HG03097 (cell line): ENCODE results near the gene CPLANE1.
A peak's percentile ranks its signal among the peaks of the same experiment; 100 is the strongest.
"Not testable (repeated sequence)": the region's sequence is repeated elsewhere in the genome, so short reads cannot be mapped to it uniquely, and the experiment has no call there.

ENCODE experiments used
- ATAC-seq: cut with Tn5 transposase; IDR thresholded peaks from one replicate; pipeline ENCODE4 v1.9.1; 2021; ENCODE audit not compliant: unreplicated experiment, low FRiP score

CPLANE1 gene

GRCh38 chr5:37132646-37133045 is 116.5 kb downstream of the CPLANE1 start:
- no peak for ATAC-seq

GRCh38 chr5:37121465-37121864 is 127.7 kb downstream of the CPLANE1 start:
- no peak for ATAC-seq

DNA sequence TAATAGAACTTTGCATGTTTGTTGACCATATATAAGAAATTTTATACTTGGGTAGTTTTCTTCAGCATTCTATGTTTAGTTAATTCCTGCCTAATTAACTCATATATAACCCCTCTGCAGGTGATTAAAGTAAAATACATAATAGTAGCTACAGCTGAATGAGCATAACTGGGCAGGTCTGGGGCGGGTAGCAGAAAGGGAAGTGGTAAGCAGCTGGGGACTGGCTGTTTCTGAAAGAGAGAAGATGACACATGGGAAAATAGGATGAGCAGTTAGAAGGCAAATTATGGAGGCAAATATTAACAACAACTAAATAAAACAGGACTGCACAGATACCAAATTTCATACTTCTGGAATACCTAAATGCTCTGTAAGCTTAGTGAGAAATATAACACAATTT is 128.1 kb downstream of the CPLANE1 start:
- ATAC-seq = no peak

- no peak for ATAC-seq
These were observed 128.9 kb downstream of the CPLANE1 start for GRCh38 chr5:37120270-37120669.

DNA sequence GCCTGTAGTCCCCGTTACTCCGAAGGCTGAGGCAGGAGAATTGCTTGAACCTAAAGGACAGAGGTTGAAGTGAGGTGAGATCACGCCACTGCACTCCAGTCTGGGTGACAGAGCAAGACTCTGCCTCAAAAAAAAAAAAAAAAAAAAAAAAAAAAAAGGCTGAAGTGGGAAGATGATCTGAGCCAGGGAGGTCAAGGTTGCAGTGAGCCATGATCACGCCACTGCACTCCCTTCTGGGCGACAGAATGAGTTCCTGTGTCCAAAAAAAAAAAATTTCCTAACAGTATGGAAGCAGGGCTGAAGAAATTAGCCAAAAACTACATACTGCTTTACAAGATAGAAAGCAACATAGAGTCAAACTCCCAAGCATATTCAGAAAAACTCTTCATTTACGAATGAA is 132.8 kb downstream of the CPLANE1 start:
- ATAC-seq = no peak

- ATAC-seq = peak; percentile 23
These were observed 136.7 kb downstream of the CPLANE1 start for GRCh38 chr5:37112383-37112991.

DNA sequence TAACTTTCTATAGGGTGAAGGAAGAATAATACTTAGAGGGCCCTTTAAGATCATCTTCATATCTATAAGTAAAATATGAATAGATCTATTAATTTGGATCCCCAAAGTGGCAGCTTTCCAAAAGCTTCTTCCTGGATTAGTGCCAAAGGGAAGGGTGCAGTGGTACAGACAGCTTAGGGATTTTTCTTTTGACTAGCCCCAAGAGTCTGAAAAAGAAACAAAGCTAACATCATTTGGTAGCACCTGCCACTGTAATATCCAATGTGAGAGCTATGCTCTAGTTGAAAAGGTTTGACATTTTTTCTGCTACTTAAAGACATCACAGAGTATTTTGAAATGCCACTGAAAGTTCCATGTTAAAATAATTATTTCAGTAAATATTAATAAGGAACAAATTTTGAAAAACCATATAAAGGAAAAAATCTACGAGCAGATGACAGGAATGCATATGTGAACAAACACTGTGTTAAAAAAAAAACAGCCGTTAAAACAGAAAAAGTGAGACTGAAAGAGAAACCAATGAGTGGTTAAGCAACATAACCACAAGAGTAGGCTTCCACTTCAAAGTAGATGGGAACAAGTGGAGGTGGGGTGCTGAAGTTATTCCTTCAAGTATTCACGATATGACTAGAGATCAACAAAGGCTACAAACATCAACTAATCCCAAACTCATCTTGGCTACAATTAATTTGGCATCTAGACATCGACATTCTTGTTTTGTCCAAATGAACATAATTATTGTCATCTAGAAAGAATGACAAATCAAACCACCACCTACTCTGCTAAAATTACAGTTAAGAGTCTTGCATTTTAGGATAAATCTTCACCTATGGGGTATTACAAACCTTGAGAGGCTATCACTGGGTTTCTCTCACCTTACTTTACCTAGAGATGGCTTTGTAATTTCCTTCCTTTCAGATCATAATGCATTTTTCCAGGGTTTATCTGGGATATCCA is 137.5 kb downstream of the CPLANE1 start:
- ATAC-seq = peak; percentile 84

DNA sequence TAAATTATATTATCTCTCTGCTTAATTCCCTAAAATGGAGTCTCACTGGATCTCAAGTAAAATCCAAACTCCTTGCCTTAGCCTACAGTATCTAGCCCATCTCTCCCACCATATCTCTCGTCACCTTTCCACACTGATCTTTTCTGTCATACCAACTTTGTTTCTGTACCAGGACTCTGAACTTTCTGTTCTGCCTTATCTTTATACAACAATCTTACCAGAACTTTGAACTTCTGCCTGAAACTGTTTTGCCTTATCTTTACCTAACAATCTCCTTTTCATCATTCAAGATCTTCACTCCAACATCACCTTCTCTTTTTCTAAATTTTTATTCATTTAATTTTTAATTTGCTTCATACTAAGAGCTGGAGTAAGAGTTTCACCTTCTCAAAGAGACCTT is 139.0 kb downstream of the CPLANE1 start:
- ATAC-seq = no peak

GRCh38 chr5:37109338-37109737 is 139.8 kb downstream of the CPLANE1 start:
- ATAC-seq = no peak

DNA sequence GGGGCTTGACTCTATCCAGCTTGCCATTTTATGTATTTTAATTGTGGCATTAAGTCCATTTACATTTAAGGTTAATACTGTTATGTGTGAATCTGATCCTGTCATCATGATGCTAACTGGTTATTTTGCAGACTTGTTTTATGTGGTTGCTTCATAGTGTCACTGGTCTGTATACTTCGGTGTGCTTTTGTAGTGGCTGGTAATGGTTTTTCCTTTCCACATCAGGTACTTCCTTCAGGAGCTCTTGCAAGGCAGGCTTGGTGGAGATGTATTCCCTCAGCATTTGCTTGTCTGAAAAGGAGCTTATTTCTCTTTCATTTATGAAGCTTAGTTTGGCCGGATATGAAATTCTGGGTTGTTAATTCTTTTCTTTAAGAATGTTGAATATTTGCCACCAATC is 145.9 kb downstream of the CPLANE1 start:
- ATAC-seq = no peak

DNA sequence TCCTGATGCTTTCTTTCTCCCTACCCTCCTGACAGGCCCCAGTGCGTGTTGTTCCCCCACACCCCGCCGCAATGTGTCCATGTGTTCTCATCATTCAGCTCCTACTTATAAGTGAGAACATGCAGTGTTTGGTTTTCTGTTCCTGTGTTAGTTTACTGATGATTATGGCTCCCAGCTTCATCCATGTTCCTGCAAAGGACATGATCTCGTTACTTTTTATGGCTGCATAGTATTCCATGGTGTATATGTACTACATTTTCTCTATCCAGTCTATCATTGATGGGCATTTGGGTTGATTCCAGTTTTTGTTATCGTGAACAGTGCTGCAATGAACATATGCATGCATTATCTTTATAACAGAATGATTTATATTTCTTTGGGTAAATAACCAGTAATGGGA is 149.9 kb downstream of the CPLANE1 start:
- not testable (repeated sequence) for ATAC-seq

GRCh38 chr5:37093795-37094194 is 155.4 kb downstream of the CPLANE1 start:
- ATAC-seq = not testable (repeated sequence)

DNA sequence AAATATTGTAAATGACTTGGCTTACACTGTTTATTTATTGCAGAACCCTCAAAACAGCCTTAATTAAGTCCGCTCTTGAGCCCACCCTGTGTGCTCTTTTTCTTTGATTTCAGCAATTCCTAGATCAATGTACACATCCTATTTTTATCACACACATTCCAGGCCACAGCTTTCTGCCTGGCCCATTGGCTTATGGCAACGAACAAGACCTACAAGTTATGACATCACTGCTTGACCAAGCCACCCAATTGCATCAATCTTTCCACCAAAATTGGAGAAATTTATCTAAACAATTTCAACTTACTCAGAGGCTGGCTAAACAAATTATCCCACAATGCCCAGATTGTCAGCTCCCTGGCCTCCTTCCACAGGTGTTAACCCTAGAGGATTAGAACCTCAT is 158.4 kb downstream of the CPLANE1 start:
- ATAC-seq = no peak

DNA sequence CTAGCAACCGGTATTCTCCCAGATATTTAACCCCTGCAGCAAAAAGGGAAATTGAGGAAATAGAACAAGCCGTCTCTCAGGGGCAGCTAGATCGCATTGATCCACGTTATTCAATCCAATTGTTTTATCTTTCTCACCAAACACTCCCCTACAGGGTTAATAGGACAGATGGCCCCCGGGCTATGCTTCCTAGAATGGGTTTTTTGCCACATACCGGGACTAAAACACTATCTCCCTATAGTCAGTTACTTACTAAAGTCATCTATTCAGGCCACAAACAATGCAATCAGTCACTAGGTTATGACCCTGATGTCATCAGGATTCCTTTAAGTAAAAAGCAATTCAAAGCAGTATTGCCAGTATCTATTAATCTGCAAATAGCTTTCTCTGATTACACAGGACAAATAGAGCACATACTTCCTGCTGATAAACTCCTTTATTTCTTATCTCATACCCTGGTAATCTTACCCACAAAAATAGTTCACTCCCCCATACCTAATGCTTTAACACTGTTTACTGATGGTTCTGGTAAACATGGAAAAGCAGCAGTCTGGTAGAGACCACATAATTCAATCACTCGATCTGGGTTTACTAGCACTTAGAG is 159.0 kb downstream of the CPLANE1 start:
- ATAC-seq = no peak

GRCh38 chr5:37088009-37088408 is 161.2 kb downstream of the CPLANE1 start:
- ATAC-seq = no peak

DNA sequence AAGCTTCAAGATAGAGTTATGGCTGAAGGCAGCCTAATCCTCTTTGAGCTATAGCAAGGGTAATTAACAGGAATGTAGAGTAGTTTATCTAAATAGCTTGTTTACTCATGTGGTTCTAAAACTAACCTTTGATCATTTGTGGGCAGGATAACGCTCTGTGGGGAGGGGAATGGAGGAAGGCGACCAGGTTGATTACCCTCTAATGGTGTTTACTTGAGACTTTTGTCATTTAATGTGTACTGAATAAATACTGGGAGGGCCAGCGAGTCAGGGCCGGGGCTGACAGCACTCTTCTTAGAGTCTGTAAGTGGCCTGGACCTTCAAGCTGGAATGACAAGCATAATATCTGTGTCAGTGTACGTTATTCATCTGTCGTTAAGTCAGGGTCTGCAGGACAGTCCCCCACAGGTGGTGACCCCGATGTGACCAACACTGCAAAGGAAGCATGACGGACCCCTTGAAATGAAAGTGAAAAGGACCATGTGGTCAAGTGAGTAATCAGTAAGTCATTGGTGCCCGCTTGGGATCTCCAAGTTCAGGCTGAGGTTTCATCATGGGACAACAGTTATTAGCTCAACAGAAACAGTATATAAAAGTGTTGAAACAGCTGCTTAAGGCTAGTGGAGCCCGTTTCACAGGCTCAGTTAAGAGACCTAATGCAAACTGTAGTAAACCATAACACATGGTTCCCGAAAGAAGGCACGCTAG is 162.6 kb downstream of the CPLANE1 start:
- ATAC-seq = no peak

DNA sequence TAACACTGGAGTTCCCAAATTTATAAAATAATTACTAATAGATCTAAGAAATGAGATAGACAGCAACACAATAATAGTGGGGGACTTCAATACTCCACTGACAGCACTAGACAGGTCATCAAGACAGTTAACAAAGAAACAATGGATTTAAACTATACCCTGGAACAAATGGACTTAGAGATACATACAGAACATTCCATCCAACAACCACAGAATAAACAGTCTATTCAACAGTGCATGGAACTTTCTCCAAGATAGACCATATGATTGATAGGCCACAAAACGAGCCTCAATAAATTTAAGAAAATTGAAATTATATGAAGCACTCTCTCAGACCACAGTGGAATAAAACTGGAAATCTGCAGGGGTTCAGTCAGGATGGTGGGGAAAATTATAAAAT is 163.2 kb downstream of the CPLANE1 start:
- not testable (repeated sequence) for ATAC-seq

GRCh38 chr5:37082977-37083376 is 166.2 kb downstream of the CPLANE1 start:
- not testable (repeated sequence) for ATAC-seq

DNA sequence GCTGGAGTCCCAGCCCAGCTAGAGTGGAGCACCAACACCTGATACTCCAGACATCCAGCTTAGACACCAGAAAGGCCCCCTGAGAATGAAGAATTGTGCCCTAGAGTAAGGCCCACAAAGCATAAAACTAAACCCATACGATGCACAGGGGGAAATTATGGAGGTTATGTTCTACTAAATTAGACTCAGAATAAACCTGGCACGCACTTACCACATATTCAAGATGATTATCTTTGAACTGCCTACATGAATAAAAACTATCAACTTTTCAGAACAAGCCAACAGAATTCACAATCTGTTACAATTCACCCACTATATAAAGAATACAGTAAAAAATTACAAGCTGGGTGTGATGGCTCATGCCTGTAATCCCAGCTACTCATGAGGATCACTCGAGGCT is 168.5 kb downstream of the CPLANE1 start:
- no peak for ATAC-seq

DNA sequence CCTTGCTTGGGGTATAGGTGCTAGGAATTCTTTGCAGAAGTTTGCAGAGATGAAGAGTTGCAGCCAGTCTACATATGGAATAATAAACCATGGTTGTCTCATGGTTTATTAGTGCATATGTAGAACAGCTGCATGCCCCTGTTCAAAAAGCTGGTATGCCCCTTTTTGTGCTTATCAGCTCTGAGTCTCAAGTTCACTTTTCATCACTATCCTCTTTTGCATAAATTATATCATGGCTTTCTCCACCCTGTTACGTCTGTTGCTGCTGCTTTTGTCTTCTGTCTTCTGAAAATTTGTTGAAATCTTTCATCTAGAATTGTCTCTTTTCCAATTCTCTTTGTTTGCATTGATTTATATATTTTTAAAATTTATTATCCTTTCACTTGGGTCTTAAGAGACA is 172.0 kb downstream of the CPLANE1 start:
- no peak for ATAC-seq

- no peak for ATAC-seq
These were observed 173.7 kb downstream of the CPLANE1 start for GRCh38 chr5:37075399-37075950.
